Ovary (tissue), 3 donors: ENCODE measurements around the gene FNDC3A.

Experiments
- EP300 ChIP-seq: sonication (generic); formaldehyde crosslinking; IDR thresholded peaks from one replicate; pipeline ENCODE4 v1.6.1; 2017; ENCODE audit warnings: antibody characterized with exemption
- POLR2A ChIP-seq: fragments of 450-650 bp; IDR thresholded peaks from one replicate; pipeline ENCODE4 v1.6.1; 2017; ENCODE audit warnings: antibody characterized with exemption, mild to moderate bottlenecking, moderate library complexity
- TF ChIP-seq, protein P1 (sequence below), 3 donors: fragments of 450-650 bp in 2 of 3; fragments of 200-600 bp in 1 of 3; IDR thresholded peaks; one replicate each; pipeline versions ENCODE4 v1.5.1 to v1.8.0; 2016 to 2022; ENCODE audit warnings: antibody characterized with exemption in 3 of 3, mild to moderate bottlenecking in 1 of 3
- donor health status: DM: no; HTN: no; CAD: no.

DNA sequence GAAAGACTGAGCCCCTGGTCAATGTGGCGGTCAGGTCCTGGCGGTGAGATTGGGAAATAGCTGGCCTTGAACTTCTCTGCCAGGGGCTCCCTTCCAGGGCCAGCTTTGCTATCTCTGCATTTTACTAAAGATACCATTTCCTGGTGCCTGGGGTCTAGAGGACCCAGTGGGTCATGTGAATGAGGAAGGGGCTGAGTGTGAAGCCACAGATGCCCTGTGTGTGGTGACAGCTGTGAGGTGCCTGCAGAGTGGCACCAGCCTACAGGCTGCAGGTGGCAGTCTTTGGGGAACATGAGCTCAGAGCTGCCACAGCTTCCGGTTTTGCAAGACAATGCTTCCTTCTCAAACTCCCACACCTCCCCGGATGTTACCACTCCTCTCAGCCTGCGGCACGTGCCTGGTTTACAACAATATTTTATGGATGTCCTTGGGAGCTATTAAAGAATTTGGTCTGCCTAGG is 239.2 kb downstream of the FNDC3A start:
- no peak for TF ChIP-seq POLR2A
- TF ChIP-seq, protein P1, sequence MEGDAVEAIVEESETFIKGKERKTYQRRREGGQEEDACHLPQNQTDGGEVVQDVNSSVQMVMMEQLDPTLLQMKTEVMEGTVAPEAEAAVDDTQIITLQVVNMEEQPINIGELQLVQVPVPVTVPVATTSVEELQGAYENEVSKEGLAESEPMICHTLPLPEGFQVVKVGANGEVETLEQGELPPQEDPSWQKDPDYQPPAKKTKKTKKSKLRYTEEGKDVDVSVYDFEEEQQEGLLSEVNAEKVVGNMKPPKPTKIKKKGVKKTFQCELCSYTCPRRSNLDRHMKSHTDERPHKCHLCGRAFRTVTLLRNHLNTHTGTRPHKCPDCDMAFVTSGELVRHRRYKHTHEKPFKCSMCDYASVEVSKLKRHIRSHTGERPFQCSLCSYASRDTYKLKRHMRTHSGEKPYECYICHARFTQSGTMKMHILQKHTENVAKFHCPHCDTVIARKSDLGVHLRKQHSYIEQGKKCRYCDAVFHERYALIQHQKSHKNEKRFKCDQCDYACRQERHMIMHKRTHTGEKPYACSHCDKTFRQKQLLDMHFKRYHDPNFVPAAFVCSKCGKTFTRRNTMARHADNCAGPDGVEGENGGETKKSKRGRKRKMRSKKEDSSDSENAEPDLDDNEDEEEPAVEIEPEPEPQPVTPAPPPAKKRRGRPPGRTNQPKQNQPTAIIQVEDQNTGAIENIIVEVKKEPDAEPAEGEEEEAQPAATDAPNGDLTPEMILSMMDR (IDR thresholded peaks at IDR 0.05): no peak
- TF ChIP-seq EP300: no peak
